ENCODE results near the gene DOK3. TPM values are rescaled to one million over a fixed set of nuclear protein-coding genes. Genes with fewer than 3 reads are reported as not detected.

The DOK3 gene
- total and polyA plus RNA-seq, 2 of the 13 experiments (the other 11 are each of a cell fraction or from before 2014, with no cell fraction given): 1.4 to 1.5 TPM

DNA sequence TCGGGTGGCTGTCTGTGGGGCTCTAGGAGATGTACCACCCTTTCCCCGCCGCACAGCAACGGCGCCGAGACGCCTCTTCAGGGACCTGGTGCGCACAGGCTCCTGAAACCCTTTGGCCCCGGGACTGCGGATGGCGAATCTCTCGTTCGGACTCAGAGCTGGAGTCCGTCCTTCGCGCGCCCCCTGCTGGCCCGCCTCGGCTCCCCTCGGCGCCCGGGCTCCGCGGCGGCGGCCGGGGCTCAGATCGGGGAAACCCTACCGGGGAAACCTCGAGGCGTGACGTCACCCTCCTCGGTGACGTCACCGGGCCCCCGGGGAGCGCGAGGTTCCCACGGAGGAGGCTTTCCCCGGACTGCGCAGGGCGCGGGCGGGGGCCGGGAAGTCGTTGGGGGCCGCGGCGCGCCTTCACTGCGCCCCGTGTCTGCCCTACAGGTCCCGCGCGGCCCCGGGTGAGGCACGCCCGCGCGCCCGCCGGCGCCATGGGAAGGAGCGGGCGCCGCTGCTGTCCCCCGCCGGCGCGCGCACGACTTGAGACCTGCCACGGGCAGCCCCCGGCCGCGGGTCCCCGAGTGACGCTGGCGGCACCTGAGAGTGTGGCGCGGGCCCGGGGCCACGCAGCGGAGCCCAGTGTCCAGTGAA lies 55.1 kb downstream of the DOK3 start (continued):
- no peak for TF ChIP-seq NFE2L1 (CRISPR knock-in tag; IDR thresholded peaks at IDR 0.05; ENCODE audit: borderline replicate concordance)
- no peak for TF ChIP-seq FOXJ3 (CRISPR knock-in tag; IDR thresholded peaks at IDR 0.05; ENCODE audit: borderline replicate concordance)
- TF ChIP-seq SALL2 (CRISPR knock-in tag; IDR thresholded peaks at IDR 0.05): 0 out of 2 replicates have a peak, but pooled peaks have one; percentile 4
- no peak for TF ChIP-seq EHMT2 (IDR thresholded peaks at IDR 0.05; ENCODE audit: borderline replicate concordance, low read depth, low read length)
- peak; percentile 57; the same call in 1 of the 2 replicates for TF ChIP-seq ZNF574 (CRISPR knock-in tag; IDR thresholded peaks at IDR 0.05)
- no peak for TF ChIP-seq HDAC2 (CRISPR knock-in tag; IDR thresholded peaks at IDR 0.05)
- 0 out of 2 replicates have a peak, but pooled peaks have one; percentile 22 for TF ChIP-seq SIN3B (IDR thresholded peaks at IDR 0.05; ENCODE audit: low read length)
- TF ChIP-seq MLX (CRISPR knock-in tag; IDR thresholded peaks at IDR 0.05): peak; percentile 40; the same call in 1 of the 2 replicates
- TF ChIP-seq ZNF652 (CRISPR knock-in tag; IDR thresholded peaks at IDR 0.05; ENCODE audit: borderline replicate concordance, low read depth): 0 out of 2 replicates have a peak, but pooled peaks have one; percentile 20
- TF ChIP-seq MED1 (CRISPR knock-in tag; IDR thresholded peaks at IDR 0.05): peak; percentile 60
- no peak for TF ChIP-seq GMEB2 (CRISPR knock-in tag; IDR thresholded peaks at IDR 0.05; ENCODE audit: low read depth)
- peak; percentile 67; the same call in 1 of the 2 replicates for TF ChIP-seq ZNF124 (CRISPR knock-in tag; IDR thresholded peaks at IDR 0.05)
- TF ChIP-seq KMT2B (CRISPR knock-in tag; IDR thresholded peaks at IDR 0.05): no peak
- TF ChIP-seq HMG20B (CRISPR knock-in tag; conservative IDR thresholded peaks at IDR 0.05): no peak
- no peak for TF ChIP-seq ZNF30 (CRISPR knock-in tag; IDR thresholded peaks at IDR 0.05)
- TF ChIP-seq NR3C1 (CRISPR knock-in tag; IDR thresholded peaks at IDR 0.05): no peak
- TF ChIP-seq, protein P1, sequence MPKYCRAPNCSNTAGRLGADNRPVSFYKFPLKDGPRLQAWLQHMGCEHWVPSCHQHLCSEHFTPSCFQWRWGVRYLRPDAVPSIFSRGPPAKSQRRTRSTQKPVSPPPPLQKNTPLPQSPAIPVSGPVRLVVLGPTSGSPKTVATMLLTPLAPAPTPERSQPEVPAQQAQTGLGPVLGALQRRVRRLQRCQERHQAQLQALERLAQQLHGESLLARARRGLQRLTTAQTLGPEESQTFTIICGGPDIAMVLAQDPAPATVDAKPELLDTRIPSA (CRISPR knock-in tag; IDR thresholded peaks at IDR 0.05; ENCODE audit: borderline replicate concordance): peak; percentile 72; the same call in 1 of the 2 replicates
- no peak; the same call in 1 of the 2 replicates for TF ChIP-seq ZNF503 (CRISPR knock-in tag; IDR thresholded peaks at IDR 0.05)
- 0 out of 2 replicates have a peak, but pooled peaks have one; percentile 46 for TF ChIP-seq ZSCAN21 (CRISPR knock-in tag; IDR thresholded peaks at IDR 0.05; ENCODE audit: borderline replicate concordance)
- no peak for TF ChIP-seq ZNF496 (CRISPR knock-in tag; IDR thresholded peaks at IDR 0.05; ENCODE audit: insufficient replicate concordance)
- peak; percentile 90 for TF ChIP-seq STAG1 (CRISPR knock-in tag; IDR thresholded peaks at IDR 0.05)
- 0 out of 2 replicates have a peak, but pooled peaks have one; percentile 24 for TF ChIP-seq JUND (CRISPR knock-in tag; IDR thresholded peaks at IDR 0.05)
- peak; percentile 41; the same call in 1 of the 2 replicates for TF ChIP-seq ZNF614 (CRISPR knock-in tag; IDR thresholded peaks at IDR 0.05; ENCODE audit: borderline replicate concordance)
